CD1c-positive myeloid dendritic cell (primary cell): Measurements from ENCODE around the gene LGALS12.

Experiments
- DNase-seq: peaks from one replicate; pipeline ENCODE4 v3.0.0-alpha.2; 2016; ENCODE audit errors: extremely low spot score

Gene LGALS12

DNA sequence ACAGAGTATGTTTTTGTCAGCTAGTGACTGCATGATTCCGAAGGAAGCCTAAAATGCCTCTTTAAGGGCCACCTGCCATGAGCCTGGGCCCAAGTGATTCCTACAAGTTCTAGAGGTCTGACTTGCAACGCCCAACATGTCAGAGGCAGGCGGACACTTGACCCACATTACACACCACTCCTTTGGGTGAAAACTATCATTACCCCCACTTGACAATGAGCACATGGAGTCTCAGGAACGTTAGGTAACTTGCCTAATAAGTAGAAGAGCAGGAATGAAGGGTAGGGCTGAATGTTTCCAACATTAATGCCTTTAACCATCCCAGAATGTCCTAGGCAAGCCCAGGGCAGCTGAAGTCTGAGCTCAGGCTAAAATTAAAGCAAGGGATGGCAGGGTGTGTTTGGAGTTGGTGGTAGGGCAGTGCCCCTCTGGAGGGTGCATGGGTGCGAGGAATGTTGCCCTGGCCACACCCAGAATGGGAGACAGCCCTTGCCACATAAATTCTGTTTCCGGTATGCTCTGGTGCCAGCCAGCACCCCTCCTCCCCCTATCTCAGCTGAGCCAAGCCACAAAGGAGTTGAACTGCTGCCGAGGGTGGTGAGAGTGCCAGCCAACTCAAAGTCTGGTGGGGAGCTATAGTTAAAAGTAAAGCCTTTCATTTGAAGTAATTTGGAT is 54.8 kb downstream of the LGALS12 start:
- DNase-seq: no peak

GRCh38 chr11:63563201-63564055 is 57.5 kb downstream of the LGALS12 start, which contains the start of gene PLAAT2:
Gene PLAAT2, minus strand, starts transcription at chr11:63563379. Its CDS starts 55 bp downstream, at chr11:63563324.
- DNase-seq: no peak

DNA sequence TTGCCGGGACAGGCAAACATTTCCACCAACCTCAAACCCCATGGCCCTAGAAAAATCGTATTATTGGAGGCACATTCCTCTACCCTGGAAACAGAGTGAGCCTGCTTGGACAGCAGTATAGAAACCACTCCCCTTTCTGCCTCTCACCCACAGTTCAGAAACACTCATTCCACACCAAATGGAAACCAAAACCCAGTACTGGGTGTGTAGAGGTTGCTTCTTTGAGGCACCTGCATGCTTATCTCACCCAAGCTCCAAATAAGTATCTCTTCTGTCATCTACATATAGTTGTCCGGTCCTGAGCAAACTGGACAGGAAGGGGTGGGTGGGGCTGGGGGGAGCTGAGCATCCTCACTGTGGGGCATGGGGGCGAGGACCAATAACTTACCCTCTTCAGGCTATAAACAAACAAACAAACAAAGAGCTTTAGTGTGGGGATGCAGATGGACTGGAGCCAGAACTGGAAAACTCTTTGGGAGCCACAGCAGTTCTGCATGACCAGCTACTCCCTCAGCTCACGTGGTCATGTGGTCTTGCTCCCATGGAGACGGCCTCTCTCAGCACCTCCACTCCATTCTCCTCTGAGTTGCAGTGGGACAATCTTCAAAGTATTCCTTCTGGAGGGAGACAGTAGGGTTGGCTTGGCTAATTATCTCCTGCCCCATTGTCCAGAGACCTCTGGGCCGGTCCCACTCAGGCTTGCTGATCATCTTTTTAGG is 58.3 kb downstream of the LGALS12 start:
- DNase-seq: no peak

GRCh38 chr11:63564784-63565350 is 59.0 kb downstream of the LGALS12 start:
- no peak for DNase-seq
